ENCODE measurements around the gene CLRN2. TPM values are rescaled to one million over a fixed set of nuclear protein-coding genes. Genes with fewer than 3 reads are reported as not detected.

CLRN2 gene
- total RNA-seq, 1 experiment from 2014 or later = not detected

- no peak overlapping the region for H3K27ac ChIP-seq (ENCODE audit: low read length)
- DNase-seq (ENCODE audit: low read depth, low spot score) = no peak
- POLR2A ChIA-PET = no interaction called here
- TF ChIP-seq, protein P1, sequence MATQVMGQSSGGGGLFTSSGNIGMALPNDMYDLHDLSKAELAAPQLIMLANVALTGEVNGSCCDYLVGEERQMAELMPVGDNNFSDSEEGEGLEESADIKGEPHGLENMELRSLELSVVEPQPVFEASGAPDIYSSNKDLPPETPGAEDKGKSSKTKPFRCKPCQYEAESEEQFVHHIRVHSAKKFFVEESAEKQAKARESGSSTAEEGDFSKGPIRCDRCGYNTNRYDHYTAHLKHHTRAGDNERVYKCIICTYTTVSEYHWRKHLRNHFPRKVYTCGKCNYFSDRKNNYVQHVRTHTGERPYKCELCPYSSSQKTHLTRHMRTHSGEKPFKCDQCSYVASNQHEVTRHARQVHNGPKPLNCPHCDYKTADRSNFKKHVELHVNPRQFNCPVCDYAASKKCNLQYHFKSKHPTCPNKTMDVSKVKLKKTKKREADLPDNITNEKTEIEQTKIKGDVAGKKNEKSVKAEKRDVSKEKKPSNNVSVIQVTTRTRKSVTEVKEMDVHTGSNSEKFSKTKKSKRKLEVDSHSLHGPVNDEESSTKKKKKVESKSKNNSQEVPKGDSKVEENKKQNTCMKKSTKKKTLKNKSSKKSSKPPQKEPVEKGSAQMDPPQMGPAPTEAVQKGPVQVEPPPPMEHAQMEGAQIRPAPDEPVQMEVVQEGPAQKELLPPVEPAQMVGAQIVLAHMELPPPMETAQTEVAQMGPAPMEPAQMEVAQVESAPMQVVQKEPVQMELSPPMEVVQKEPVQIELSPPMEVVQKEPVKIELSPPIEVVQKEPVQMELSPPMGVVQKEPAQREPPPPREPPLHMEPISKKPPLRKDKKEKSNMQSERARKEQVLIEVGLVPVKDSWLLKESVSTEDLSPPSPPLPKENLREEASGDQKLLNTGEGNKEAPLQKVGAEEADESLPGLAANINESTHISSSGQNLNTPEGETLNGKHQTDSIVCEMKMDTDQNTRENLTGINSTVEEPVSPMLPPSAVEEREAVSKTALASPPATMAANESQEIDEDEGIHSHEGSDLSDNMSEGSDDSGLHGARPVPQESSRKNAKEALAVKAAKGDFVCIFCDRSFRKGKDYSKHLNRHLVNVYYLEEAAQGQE (IDR thresholded peaks at IDR 0.05; ENCODE audit: insufficient read depth in 1 of 2, low read depth in 2 of 2, low read length in 1 of 2) = no peak
- no peak for TF ChIP-seq POLR2AphosphoS5 (IDR thresholded peaks at IDR 0.05; ENCODE audit: low read depth, low read length)
- TF ChIP-seq SIN3A (IDR thresholded peaks at IDR 0.05; ENCODE audit: borderline replicate concordance, insufficient read depth, low read depth, low read length) = no peak
- TF ChIP-seq, protein P2, sequence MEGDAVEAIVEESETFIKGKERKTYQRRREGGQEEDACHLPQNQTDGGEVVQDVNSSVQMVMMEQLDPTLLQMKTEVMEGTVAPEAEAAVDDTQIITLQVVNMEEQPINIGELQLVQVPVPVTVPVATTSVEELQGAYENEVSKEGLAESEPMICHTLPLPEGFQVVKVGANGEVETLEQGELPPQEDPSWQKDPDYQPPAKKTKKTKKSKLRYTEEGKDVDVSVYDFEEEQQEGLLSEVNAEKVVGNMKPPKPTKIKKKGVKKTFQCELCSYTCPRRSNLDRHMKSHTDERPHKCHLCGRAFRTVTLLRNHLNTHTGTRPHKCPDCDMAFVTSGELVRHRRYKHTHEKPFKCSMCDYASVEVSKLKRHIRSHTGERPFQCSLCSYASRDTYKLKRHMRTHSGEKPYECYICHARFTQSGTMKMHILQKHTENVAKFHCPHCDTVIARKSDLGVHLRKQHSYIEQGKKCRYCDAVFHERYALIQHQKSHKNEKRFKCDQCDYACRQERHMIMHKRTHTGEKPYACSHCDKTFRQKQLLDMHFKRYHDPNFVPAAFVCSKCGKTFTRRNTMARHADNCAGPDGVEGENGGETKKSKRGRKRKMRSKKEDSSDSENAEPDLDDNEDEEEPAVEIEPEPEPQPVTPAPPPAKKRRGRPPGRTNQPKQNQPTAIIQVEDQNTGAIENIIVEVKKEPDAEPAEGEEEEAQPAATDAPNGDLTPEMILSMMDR (IDR thresholded peaks at IDR 0.05) = no peak
- no peak for TF ChIP-seq TCF7L2 (IDR thresholded peaks at IDR 0.05; ENCODE audit: low read depth, low read length)
- H3K27me3 ChIP-seq (ENCODE audit: control insufficient read depth, insufficient read depth, low read length) = no peaks in the 10 kb centered on the region; the same call in 1 of the 2 replicates
- no peaks in the 10 kb centered on the region for H3K36me3 ChIP-seq (ENCODE audit: control insufficient read depth, insufficient read depth, low read length)
- H3K9me3 ChIP-seq (ENCODE audit: control insufficient read depth, insufficient read depth, low read depth, low read length) = no peaks in the 10 kb centered on the region
- peaks cover 3% of the 10 kb centered on the region; the same call in 1 of the 2 replicates for H3K4me1 ChIP-seq (ENCODE audit: control insufficient read depth, insufficient read depth, low read length)
- no TSS peak for BruUV-seq (replicated peaks)
- H3K4me3 ChIP-seq (ENCODE audit: low read depth in 2 of 2, low read length in 2 of 2) = no peak overlapping the region
- CTCF ChIA-PET = no interaction called here
- ATAC-seq = no peak
- intact Hi-C loops (cut with micrococcal nuclease; ENCODE audit: unreplicated experiment) (no loop called here), in situ Hi-C loops (cut with HindIII; ENCODE audit: low pct_unique_long_range_greater_than_20kb, low sequenced_read_pairs) (no loop called here)
Measured at GRCh38 chr4:17515445-17516407, 761 bp downstream of the CLRN2 start.

- BruUV-seq (replicated peaks) = no TSS peak
- Histone ChIP-seq H3K4me1 (ENCODE audit: control insufficient read depth, insufficient read depth, low read length) (peaks cover 3% of the 10 kb centered on the region; the same call in 1 of the 2 replicates), H3K9me3 (ENCODE audit: control insufficient read depth, insufficient read depth, low read depth, low read length) (no peaks in the 10 kb centered on the region), H3K4me3 (ENCODE audit: low read depth in 2 of 2, low read length in 2 of 2) (no peak overlapping the region), H3K27me3 (ENCODE audit: control insufficient read depth, insufficient read depth, low read length) (no peaks in the 10 kb centered on the region; the same call in 1 of the 2 replicates), H3K27ac (ENCODE audit: low read length) (no peak overlapping the region), H3K36me3 (ENCODE audit: control insufficient read depth, insufficient read depth, low read length) (no peaks in the 10 kb centered on the region)
- ATAC-seq = no peak
- TF ChIP-seq POLR2AphosphoS5 (IDR thresholded peaks at IDR 0.05; ENCODE audit: low read depth, low read length) = no peak
- in situ Hi-C loops (cut with HindIII; ENCODE audit: low pct_unique_long_range_greater_than_20kb, low sequenced_read_pairs) = no loop called here
- DNase-seq (ENCODE audit: low read depth, low spot score) = no peak
- intact Hi-C loops (cut with micrococcal nuclease; ENCODE audit: unreplicated experiment) = no loop called here
- CTCF ChIA-PET = no interaction called here
- POLR2A ChIA-PET = interaction anchor here (0.6 kb wide), 1 partner anchor 35 kb away, joined by 3 read pairs; no protein-coding TSS in a partner anchor
Measured at GRCh38 chr4:17516980-17517379, 2.0 kb downstream of the CLRN2 start.

DNA sequence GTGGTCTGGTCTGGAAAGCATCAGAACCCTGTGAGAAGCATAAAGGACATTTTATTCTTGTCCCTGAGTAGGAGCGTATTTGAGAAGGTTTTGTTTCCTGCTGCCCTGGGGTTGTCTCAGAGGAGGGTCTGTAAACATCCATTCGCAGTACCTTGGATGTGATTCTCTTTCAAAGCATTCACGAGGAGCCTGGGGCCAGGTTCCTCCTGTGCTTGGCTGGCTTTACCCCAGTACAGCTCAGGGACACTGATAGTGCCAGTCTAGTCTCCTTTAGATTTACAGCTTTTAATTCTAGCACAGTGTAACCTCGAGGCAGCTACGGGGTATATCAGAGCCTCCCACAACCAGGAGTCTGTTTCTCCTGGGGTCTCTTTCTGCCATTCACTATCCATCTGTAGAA lies 2.7 kb downstream of the CLRN2 start:
- BruUV-seq (replicated peaks) = no TSS peak
- DNase-seq (ENCODE audit: low read depth, low spot score) = no peak
- no peak overlapping the region for H3K27ac ChIP-seq (ENCODE audit: low read length)
- no peak for ATAC-seq
- H3K4me1 ChIP-seq (ENCODE audit: control insufficient read depth, insufficient read depth, low read length) = peaks cover 3% of the 10 kb centered on the region; the same call in 1 of the 2 replicates
- H3K27me3 ChIP-seq (ENCODE audit: control insufficient read depth, insufficient read depth, low read length) = no peaks in the 10 kb centered on the region; the same call in 1 of the 2 replicates
- ChIA-PET POLR2A (no interaction called here), CTCF (no interaction called here)
- no peaks in the 10 kb centered on the region for H3K9me3 ChIP-seq (ENCODE audit: control insufficient read depth, insufficient read depth, low read depth, low read length)
- in situ Hi-C loops (cut with HindIII; ENCODE audit: low pct_unique_long_range_greater_than_20kb, low sequenced_read_pairs) (no loop called here), intact Hi-C loops (cut with micrococcal nuclease; ENCODE audit: unreplicated experiment) (no loop called here)
- TF ChIP-seq POLR2AphosphoS5 (IDR thresholded peaks at IDR 0.05; ENCODE audit: low read depth, low read length) = no peak
- TF ChIP-seq, protein P2 (IDR thresholded peaks at IDR 0.05) = no peak
- no peak for TF ChIP-seq SIN3A (IDR thresholded peaks at IDR 0.05; ENCODE audit: borderline replicate concordance, insufficient read depth, low read depth, low read length)
- TF ChIP-seq, protein P1 (IDR thresholded peaks at IDR 0.05; ENCODE audit: insufficient read depth in 1 of 2, low read depth in 2 of 2, low read length in 1 of 2) = no peak
- no peak for TF ChIP-seq TCF7L2 (IDR thresholded peaks at IDR 0.05; ENCODE audit: low read depth, low read length)
- H3K36me3 ChIP-seq (ENCODE audit: control insufficient read depth, insufficient read depth, low read length) = no peaks in the 10 kb centered on the region
- no peak overlapping the region for H3K4me3 ChIP-seq (ENCODE audit: low read depth in 2 of 2, low read length in 2 of 2)
